ENCODE measurements around the gene RNF8. TPM values are rescaled to one million over a fixed set of nuclear protein-coding genes. Genes with fewer than 3 reads are reported as not detected.

Gene RNF8
- total RNA-seq, 2 experiments from 2014 or later: 4.9 to 5.9 TPM

GRCh38 chr6:37339741-37340638 lies 13.8 kb upstream of the RNF8 start:
- DNase-seq (no peak), ATAC-seq (ENCODE audit: poor library complexity) (no peak)
- Histone ChIP-seq H3K36me3 (ENCODE audit: insufficient read depth, low read length) (no peaks in the 10 kb centered on the region), H3K27ac (ENCODE audit: low read depth in 1 of 2, low read length in 2 of 2) (no peak overlapping the region), H3K9me3 (ENCODE audit: control insufficient read depth in 1 of 2, insufficient read depth in 1 of 2, low read length in 2 of 2) (no peaks in the 10 kb centered on the region), H3K4me3 (ENCODE audit: low read length) (no peak overlapping the region), H3K4me1 (ENCODE audit: insufficient read depth, low read length) (no peaks in the 10 kb centered on the region), H3K27me3 (ENCODE audit: control insufficient read depth in 1 of 2, insufficient read depth in 2 of 2, low read length in 2 of 2) (no peaks in the 10 kb centered on the region)
- Mint-ChIP-seq H3K27me3 (peaks cover 12% of the 10 kb centered on the region), H3K36me3 (ENCODE audit: low read depth) (no peaks in the 10 kb centered on the region), H3K4me3 (no peak overlapping the region), H3K9me3 (no peaks in the 10 kb centered on the region), H3K4me1 (ENCODE audit: low read depth) (no peaks in the 10 kb centered on the region), H3K27ac (no peak overlapping the region)
- no peak for TF ChIP-seq CTCF (IDR thresholded peaks at IDR 0.05)
- POLR2A ChIA-PET: interaction anchor here (0.6 kb wide), 1 partner anchor 27 kb away, joined by 3 read pairs; no protein-coding TSS in a partner anchor
- CTCF ChIA-PET: no interaction called here
- intact Hi-C loops (cut with DNase I, micrococcal nuclease): no loop called here

GRCh38 chr6:37340639-37340943 lies 13.2 kb upstream of the RNF8 start:
- no peak for ATAC-seq (ENCODE audit: poor library complexity)
- Histone ChIP-seq H3K4me1 (ENCODE audit: insufficient read depth, low read length) (no peaks in the 10 kb centered on the region), H3K9me3 (ENCODE audit: control insufficient read depth in 1 of 2, insufficient read depth in 1 of 2, low read length in 2 of 2) (no peaks in the 10 kb centered on the region), H3K27ac (ENCODE audit: low read depth in 1 of 2, low read length in 2 of 2) (no peak overlapping the region), H3K27me3 (ENCODE audit: control insufficient read depth in 1 of 2, insufficient read depth in 2 of 2, low read length in 2 of 2) (no peaks in the 10 kb centered on the region), H3K4me3 (ENCODE audit: low read length) (no peak overlapping the region), H3K36me3 (ENCODE audit: insufficient read depth, low read length) (no peaks in the 10 kb centered on the region)
- DNase-seq: no peak
- Mint-ChIP-seq H3K9me3 (no peaks in the 10 kb centered on the region), H3K4me3 (no peak overlapping the region), H3K27me3 (peaks cover 12% of the 10 kb centered on the region), H3K4me1 (ENCODE audit: low read depth) (no peaks in the 10 kb centered on the region), H3K36me3 (ENCODE audit: low read depth) (no peaks in the 10 kb centered on the region), H3K27ac (no peak overlapping the region)
- intact Hi-C loops (cut with DNase I, micrococcal nuclease): no loop called here
- CTCF ChIA-PET: no interaction called here
- TF ChIP-seq CTCF (IDR thresholded peaks at IDR 0.05): no peak
- POLR2A ChIA-PET: interaction anchor here (0.6 kb wide), 1 partner anchor 26 kb away, joined by 3 read pairs; no protein-coding TSS in a partner anchor

- no peaks in the 10 kb centered on the region for H3K36me3 ChIP-seq (ENCODE audit: insufficient read depth, low read length)
- peaks cover 18% of the 10 kb centered on the region for H3K27me3 Mint-ChIP-seq
- DNase-seq: no peak
- ATAC-seq (ENCODE audit: poor library complexity): no peak
- H3K27me3 ChIP-seq (ENCODE audit: control insufficient read depth in 1 of 2, insufficient read depth in 2 of 2, low read length in 2 of 2): no peaks in the 10 kb centered on the region
- no peak overlapping the region for H3K27ac ChIP-seq (ENCODE audit: low read depth in 1 of 2, low read length in 2 of 2)
- no peak overlapping the region for H3K4me3 ChIP-seq (ENCODE audit: low read length)
- H3K9me3 ChIP-seq (ENCODE audit: control insufficient read depth in 1 of 2, insufficient read depth in 1 of 2, low read length in 2 of 2): no peaks in the 10 kb centered on the region
- H3K4me1 Mint-ChIP-seq (ENCODE audit: low read depth): no peaks in the 10 kb centered on the region
- H3K9me3 Mint-ChIP-seq: no peaks in the 10 kb centered on the region
- ChIA-PET CTCF (interaction anchor here (0.8 kb wide), 1 partner anchor 17 kb away, joined by 3 read pairs; no protein-coding TSS in a partner anchor), POLR2A (interaction anchor here (0.5 kb wide), 1 partner anchor 10 kb away, joined by 3 read pairs; no protein-coding TSS in a partner anchor)
- H3K4me1 ChIP-seq (ENCODE audit: insufficient read depth, low read length): no peaks in the 10 kb centered on the region
- no peak for TF ChIP-seq CTCF (IDR thresholded peaks at IDR 0.05)
- no peak overlapping the region for H3K27ac Mint-ChIP-seq
- intact Hi-C loops (cut with DNase I, micrococcal nuclease): no loop called here
- H3K36me3 Mint-ChIP-seq (ENCODE audit: low read depth): no peaks in the 10 kb centered on the region
- H3K4me3 Mint-ChIP-seq: no peak overlapping the region
Measured at GRCh38 chr6:37343248-37343647, 10.5 kb upstream of the RNF8 start.
